ENCODE data around the gene RPEL1.

The RPEL1 gene

DNA sequence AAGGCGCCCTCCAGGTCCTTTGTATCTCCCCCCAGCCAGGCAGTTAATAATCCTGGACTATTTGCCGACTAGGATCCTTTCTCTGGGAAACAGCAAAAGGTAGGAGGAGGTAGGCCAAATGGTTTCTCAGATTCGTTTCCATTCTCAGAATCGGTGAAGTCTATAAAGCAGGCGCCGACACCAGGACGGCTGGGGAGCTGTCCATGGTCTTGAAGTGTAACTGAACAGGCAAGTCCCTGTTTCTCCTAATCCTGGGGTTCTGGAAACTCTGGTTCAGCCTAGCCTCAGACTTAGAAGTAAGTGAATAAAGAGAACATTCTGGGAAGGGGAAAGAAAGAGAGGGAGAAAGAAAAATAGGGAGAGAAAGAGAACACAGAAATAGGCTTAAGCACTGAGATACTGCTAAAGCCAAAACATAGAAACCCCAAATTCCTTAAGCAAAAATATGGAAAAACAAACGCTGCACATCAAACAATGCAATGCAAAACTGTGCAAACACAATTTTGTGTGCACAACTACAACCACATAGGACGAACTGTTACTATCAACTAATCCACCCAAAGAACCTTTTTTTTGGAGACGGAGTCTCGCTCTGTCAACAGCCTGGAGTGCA, 20.1 kb downstream of the RPEL1 start:
- Histone ChIP-seq H3K27ac (replicated peaks) (no peak overlapping the region), H3K4me3 (replicated peaks; ENCODE audit: insufficient read depth, low read length) (no peak overlapping the region), H3K27me3 (ENCODE audit: insufficient read depth, poor library complexity, severe bottlenecking) (no peaks in the 10 kb centered on the region)
- TF ChIP-seq, protein P1, sequence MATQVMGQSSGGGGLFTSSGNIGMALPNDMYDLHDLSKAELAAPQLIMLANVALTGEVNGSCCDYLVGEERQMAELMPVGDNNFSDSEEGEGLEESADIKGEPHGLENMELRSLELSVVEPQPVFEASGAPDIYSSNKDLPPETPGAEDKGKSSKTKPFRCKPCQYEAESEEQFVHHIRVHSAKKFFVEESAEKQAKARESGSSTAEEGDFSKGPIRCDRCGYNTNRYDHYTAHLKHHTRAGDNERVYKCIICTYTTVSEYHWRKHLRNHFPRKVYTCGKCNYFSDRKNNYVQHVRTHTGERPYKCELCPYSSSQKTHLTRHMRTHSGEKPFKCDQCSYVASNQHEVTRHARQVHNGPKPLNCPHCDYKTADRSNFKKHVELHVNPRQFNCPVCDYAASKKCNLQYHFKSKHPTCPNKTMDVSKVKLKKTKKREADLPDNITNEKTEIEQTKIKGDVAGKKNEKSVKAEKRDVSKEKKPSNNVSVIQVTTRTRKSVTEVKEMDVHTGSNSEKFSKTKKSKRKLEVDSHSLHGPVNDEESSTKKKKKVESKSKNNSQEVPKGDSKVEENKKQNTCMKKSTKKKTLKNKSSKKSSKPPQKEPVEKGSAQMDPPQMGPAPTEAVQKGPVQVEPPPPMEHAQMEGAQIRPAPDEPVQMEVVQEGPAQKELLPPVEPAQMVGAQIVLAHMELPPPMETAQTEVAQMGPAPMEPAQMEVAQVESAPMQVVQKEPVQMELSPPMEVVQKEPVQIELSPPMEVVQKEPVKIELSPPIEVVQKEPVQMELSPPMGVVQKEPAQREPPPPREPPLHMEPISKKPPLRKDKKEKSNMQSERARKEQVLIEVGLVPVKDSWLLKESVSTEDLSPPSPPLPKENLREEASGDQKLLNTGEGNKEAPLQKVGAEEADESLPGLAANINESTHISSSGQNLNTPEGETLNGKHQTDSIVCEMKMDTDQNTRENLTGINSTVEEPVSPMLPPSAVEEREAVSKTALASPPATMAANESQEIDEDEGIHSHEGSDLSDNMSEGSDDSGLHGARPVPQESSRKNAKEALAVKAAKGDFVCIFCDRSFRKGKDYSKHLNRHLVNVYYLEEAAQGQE (IDR thresholded peaks at IDR 0.05; ENCODE audit: insufficient replicate concordance, low read depth) = peak; percentile 100
- TF ChIP-seq GABPA (IDR thresholded peaks at IDR 0.05; ENCODE audit: low read depth) = no peak
- peak in 1 of 2 experiments; percentile 34 for DNase-seq (ENCODE audit: low read depth in 1 of 2, low spot score in 1 of 2)

DNA sequence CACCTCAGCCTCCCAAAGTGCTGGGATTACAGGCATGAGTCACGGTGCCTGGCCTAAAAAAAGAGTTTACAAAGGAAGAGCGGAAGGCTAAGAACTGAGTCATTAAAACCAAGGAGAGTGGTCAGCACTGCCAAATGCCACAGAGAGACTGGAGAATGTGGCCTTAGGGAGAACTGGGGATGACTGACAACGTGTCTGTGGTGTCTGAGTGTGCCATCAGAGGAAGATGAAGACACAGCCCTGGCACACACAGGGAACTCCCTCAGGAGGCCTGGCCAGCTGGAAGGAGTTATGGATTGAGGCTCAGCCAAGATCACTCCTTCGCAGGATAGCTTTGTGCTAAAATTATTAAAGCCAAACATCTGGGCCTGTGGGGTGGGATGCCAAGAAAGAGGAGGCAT, 27.4 kb downstream of the RPEL1 start:
- no peak overlapping the region for H3K4me3 ChIP-seq (replicated peaks; ENCODE audit: insufficient read depth, low read length)
- no peak for DNase-seq (ENCODE audit: low read depth in 1 of 2, low spot score in 1 of 2)
- TF ChIP-seq, protein P1 (IDR thresholded peaks at IDR 0.05; ENCODE audit: insufficient replicate concordance, low read depth) = no peak
- no peak for TF ChIP-seq POLR2AphosphoS5 (IDR thresholded peaks at IDR 0.05; ENCODE audit: low read depth)
- TF ChIP-seq, protein P2, sequence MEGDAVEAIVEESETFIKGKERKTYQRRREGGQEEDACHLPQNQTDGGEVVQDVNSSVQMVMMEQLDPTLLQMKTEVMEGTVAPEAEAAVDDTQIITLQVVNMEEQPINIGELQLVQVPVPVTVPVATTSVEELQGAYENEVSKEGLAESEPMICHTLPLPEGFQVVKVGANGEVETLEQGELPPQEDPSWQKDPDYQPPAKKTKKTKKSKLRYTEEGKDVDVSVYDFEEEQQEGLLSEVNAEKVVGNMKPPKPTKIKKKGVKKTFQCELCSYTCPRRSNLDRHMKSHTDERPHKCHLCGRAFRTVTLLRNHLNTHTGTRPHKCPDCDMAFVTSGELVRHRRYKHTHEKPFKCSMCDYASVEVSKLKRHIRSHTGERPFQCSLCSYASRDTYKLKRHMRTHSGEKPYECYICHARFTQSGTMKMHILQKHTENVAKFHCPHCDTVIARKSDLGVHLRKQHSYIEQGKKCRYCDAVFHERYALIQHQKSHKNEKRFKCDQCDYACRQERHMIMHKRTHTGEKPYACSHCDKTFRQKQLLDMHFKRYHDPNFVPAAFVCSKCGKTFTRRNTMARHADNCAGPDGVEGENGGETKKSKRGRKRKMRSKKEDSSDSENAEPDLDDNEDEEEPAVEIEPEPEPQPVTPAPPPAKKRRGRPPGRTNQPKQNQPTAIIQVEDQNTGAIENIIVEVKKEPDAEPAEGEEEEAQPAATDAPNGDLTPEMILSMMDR (IDR thresholded peaks at IDR 0.05; ENCODE audit: insufficient read depth, low read length) = no peak
- TF ChIP-seq GABPA (IDR thresholded peaks at IDR 0.05; ENCODE audit: low read depth) = no peak
- TF ChIP-seq SPI1 (IDR thresholded peaks at IDR 0.05; ENCODE audit: borderline replicate concordance, low read depth) = no peak
- H3K27me3 ChIP-seq (ENCODE audit: insufficient read depth, poor library complexity, severe bottlenecking) = peaks cover 23% of the 10 kb centered on the region
- no peak overlapping the region for H3K27ac ChIP-seq (replicated peaks)

DNA sequence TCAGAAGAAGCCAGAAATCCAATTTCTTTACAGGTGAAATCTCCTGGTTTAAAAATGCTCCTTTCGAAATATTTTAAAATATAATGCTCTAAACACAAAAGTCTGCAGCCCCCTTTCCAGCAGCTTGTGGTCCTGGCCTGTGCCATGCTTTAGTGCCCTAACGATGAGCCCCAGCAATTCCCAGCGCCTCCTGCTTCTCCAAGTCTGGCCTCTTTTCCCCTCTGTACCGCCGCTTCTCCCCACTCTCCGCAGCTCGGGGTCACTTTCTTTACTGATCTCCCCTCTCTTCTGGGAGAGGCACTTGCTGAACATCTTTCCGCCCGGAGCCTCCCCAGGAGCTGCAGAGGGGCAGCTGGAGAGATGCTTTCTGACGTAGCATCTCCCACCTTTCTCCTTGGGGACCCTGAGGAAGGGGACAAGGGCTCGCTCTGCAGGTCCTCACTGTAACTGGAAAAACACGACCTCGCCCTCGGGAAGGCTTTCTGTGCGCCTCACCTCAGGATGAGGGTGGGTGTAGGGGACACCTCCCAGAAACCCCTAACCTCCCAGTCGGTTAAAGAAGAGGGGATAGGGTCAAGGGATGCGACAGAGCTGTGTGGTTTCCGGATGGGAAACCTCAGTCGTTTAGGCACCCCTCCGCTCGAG, 30.7 kb downstream of the RPEL1 start:
- no peak for TF ChIP-seq POLR2AphosphoS5 (IDR thresholded peaks at IDR 0.05; ENCODE audit: low read depth)
- TF ChIP-seq, protein P2 (IDR thresholded peaks at IDR 0.05; ENCODE audit: insufficient read depth, low read length) = no peak
- no peak for TF ChIP-seq GABPA (IDR thresholded peaks at IDR 0.05; ENCODE audit: low read depth)
- TF ChIP-seq SPI1 (IDR thresholded peaks at IDR 0.05; ENCODE audit: borderline replicate concordance, low read depth) = no peak
- TF ChIP-seq, protein P1 (IDR thresholded peaks at IDR 0.05; ENCODE audit: insufficient replicate concordance, low read depth) = no peak
- Histone ChIP-seq H3K27me3 (ENCODE audit: insufficient read depth, poor library complexity, severe bottlenecking) (peaks cover 36% of the 10 kb centered on the region), H3K27ac (replicated peaks) (no peak overlapping the region), H3K4me3 (replicated peaks; ENCODE audit: insufficient read depth, low read length) (no peak overlapping the region)
- no peak for DNase-seq (ENCODE audit: low read depth in 1 of 2, low spot score in 1 of 2)

Measured in HL-60 (cell line).